CD1c-positive myeloid dendritic cell (primary cell): Measurements from ENCODE around the gene TAS1R2.

Experiments used
- DNase-seq: peaks from one replicate; pipeline ENCODE4 v3.0.0-alpha.2; 2016; ENCODE audit errors: extremely low spot score

TAS1R2 gene

DNA sequence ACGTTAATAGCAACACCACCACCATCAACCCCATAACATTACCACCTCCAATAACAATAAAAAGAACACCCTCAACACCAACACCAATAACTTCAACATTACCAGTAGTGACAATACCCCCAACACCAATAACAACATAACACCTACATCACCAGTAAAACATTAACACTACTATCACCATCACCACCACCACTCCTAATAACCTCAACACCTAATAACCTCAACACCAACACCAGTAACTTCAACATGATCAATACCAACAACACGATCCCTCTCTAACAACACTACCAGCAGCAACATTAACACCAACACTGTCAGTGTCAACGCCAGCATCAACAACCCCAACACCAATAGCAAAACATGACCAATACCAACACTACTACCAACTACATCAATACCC is 57.2 kb downstream of the TAS1R2 start:
- no peak for DNase-seq

DNA sequence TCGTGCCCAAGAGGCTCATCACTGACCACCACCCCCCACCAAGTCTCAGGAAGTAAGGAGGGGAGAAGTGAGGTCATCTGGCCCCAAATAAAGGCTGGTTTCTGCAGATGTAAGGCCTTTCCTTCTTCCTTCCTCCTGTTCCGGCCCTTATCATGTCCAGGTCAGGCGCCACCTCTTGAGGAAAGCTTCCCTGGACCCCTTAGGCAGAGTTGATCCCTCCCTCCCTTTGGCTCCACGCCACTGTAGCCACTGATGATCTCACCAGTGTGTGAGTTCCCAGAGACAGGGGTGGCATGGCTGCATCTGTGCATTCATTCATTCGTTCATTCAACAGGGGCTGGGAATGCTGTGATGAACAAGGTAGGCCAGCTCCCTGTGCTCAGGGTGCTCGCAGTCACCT is 59.2 kb downstream of the TAS1R2 start:
- DNase-seq = no peak

DNA sequence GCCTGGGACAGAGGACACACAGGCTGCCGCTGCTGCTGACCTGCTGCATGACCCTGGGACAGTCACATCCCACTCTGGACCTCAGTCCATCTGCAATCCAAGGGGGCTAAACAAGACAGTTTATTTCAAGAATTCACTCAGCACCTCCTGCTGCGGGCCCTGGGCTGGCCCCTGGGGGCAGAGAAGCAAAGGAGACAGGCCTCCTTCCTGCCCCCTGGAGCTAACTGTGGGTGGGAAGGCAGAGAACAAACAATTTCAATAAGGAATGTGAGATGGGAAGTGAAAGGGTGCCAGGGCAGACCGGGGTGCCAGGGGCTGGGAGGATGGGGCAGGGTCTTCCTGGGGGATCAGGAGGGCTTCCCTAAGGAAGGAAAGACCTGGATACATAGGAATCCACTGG is 60.0 kb downstream of the TAS1R2 start:
- no peak for DNase-seq

DNA sequence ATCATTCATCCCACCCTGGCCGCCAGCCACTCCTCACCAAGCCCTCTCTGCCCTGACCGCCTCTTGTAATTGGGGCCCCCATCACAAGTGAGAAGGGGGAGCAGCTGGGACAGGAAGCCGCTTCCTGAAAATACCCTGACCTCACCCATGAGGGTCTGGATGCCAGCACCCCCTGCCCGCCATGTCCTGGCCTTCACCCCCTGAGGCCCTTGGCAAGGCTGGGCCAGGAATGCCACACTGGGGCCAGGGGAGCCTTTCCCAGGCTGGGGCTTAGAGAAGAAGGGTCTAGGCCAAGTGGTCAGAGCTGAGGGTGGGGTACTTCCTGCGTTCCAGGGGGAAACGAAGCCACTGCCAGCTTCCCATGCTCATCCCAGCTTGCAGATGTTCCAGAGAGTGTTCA is 60.5 kb downstream of the TAS1R2 start:
- DNase-seq = no peak

DNA sequence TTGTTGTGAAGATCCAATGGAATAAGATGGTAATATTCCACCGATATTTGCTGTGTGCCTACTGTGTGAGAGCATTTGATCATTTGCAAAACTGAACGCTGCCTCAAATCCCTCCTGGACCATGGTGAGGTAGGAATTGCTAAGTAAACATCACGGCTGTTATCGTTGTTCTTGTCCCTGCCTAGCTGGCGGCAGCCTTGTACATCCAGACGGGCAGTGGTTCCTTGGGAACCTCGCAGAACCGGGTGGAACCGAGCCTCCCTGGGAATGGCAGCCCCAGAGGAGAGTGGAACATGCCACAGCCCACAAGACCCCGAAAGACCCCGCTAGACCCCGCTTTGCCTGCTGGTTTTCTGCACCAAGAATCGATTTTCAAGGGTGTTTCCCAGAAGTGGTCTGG is 60.9 kb downstream of the TAS1R2 start:
- no peak for DNase-seq

DNA sequence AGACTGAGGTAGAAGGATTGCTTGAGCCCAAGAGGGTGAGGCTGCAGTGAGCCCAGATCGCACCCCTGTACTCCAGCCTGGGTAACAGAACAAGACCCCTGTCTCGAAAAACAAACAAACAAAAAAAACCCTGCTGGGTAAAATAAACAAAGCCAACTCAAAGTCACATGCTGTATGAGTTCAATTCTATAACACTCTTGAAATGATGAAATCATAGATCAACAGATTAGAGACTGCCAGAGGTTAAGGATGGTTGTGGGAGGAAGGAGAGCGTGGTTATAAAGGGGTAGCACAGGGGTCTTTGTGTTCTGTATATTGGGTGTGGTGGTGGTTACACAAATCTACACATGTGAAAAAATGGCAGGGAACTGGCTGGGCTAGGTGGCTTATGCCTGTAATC is 62.5 kb downstream of the TAS1R2 start:
- no peak for DNase-seq

DNA sequence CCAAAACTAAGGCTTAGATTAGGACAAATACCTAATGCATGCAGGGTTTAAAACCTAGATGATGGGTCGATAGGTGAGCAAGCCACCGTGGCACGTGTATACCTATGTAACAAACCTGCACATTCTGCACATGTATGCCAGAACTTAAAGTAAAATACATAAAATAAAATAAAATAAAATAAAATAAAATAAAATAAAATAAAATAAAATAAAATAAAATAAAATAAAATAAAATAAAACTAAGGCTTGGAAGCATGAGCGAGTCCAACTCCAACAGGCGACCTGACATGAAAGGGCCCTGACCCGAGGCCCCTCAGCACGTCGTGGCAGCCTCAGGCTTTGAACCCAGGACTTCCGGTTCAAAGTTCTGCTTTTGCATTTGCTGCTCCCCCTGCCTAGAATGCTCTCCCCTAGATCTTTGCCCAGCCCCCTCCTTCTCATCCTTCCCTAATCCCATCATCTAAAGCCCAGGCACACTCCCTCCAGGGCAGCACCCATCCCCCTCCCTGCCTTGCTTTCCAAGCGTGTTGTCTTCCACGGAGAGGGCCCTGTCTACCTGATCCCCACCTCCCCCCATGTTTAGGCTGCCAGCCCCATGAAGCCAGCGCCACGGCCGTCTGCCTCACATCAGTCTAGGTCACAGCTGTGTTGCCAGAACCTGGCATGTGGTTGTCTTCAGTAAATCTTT is 64.3 kb downstream of the TAS1R2 start:
- DNase-seq = no peak

DNA sequence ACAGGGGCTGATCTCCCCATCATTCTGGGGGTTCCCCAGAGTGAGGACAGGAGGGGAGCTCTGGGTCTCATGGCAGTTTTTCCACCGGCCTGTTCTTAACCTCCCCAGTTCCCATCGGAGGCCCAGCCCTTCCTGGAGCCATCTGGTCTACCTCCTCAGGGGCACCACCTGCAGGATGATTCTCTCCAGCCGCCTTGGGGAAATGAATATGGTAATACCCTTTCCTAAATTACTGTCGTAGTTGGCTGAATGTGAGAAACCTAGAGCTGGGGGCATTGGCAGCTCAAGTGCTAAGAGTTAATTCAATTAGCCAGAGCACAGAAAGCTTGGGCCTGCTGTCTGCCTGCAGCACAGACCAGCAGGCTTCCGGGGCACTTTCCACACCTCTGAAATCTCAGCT is 64.9 kb downstream of the TAS1R2 start:
- no peak for DNase-seq

DNA sequence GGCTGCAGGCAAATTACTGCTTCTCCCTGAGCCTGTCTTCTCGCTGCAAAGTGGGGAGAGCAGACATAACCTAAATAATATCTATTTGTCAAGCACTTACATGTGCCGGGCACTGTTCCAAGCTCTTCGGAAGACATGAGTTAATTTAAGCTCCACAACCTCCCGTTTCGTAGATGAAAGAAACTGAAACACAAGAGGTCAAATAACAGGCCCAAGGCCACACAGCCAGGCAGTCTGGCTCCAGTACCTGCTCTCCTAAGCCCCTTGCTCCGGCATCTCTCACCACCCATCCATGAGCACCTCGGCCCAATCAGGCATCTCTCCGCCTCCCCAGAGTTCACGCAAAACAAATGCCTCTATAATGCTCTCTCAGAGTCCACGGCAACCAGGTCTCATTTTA is 65.4 kb downstream of the TAS1R2 start:
- no peak for DNase-seq

DNA sequence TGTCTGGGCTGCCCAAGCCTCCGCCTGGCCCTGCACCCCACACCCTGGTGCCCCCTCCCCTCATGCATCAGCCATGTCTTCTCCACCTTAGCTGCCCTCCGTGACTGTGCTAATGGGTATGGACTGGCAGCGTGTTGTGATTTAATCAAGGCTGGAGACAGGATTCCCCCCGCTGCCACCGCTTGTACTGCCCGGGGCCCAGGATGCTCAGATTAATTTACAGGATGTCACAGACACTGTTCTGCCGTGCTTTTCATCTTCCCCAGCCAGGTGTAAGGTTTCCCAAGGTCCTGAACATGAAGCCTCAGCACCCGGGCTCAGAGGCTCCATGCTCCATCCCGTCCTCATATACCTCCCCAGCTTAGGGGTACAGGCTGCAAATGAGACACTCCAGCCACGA is 66.3 kb downstream of the TAS1R2 start:
- DNase-seq = no peak

DNA sequence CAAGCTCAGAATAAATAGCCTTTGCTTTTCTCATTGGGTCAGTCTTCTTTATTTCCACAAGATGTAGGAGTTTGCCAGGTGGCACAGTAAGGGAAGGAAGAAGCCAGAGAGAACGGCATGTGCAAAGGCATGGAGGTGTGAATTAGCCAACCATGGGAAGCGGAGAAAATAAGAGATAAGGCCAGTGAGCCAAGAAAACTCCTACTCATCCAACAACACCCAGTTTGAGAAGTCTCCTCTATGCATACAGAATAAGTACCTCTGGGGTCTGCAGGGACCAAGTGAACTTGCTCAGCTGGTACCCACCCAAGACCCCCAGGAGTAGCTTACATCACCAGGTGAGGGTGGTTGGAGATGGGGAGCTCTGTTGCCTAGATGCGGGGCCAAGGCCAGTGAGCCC is 66.7 kb downstream of the TAS1R2 start:
- DNase-seq = no peak
